Muscle layer of colon (tissue), 2 donors: ENCODE data around the gene SEMA7A.

Experiments used
- H3K27ac ChIP-seq: one replicate; pipeline ENCODE4 v1.7.0; 2013; ENCODE audit warnings: low read depth, mild to moderate bottlenecking, low read length, moderate library complexity
- H3K27me3 ChIP-seq, 2 donors: one replicate each; pipeline ENCODE4 v1.7.0; 2013; ENCODE audit warnings: low read length in 2 of 2, mild to moderate bottlenecking in 2 of 2; ENCODE audit not compliant: insufficient read depth in 2 of 2, control insufficient read depth in 1 of 2
- H3K36me3 ChIP-seq: one replicate; pipeline ENCODE4 v1.7.0; 2013; ENCODE audit warnings: mild to moderate bottlenecking, low read length; ENCODE audit not compliant: insufficient read depth
- H3K4me1 ChIP-seq: one replicate; pipeline ENCODE4 v1.7.0; 2013; ENCODE audit warnings: mild to moderate bottlenecking, low read length; ENCODE audit not compliant: insufficient read depth
- H3K4me3 ChIP-seq, 2 donors: one replicate each; pipeline ENCODE4 v1.7.0; 2013; ENCODE audit warnings: low read length in 2 of 2, low read depth in 1 of 2, mild to moderate bottlenecking in 1 of 2, moderate library complexity in 1 of 2
- H3K9ac ChIP-seq: one replicate; pipeline ENCODE4 v1.7.0; 2013; ENCODE audit warnings: low read length
- H3K9me3 ChIP-seq: one replicate; pipeline ENCODE4 v1.7.0; 2013; ENCODE audit warnings: mild to moderate bottlenecking, low read length
- donor health status: abdominal sarcoma.
- donor health status: Adenocarcinoma of cecum.

SEMA7A gene

GRCh38 chr15:74434263-74435136 is 742 bp upstream of the SEMA7A start:
- no peak overlapping the region for H3K27ac ChIP-seq
- peak overlapping the region in 1 of 2 donors; percentile 64 for H3K4me3 ChIP-seq
- no peaks in the 10 kb centered on the region for H3K36me3 ChIP-seq
- peaks cover 5% of the 10 kb centered on the region for H3K4me1 ChIP-seq
- no peak overlapping the region for H3K9ac ChIP-seq
- peaks cover 20 to 37% of the 10 kb centered on the region in 2 donors for H3K27me3 ChIP-seq
- H3K9me3 ChIP-seq, result no peaks in the 10 kb centered on the region

- Histone ChIP-seq H3K4me3 (peak overlapping the region; percentile 64 to 77), H3K36me3 (no peaks in the 10 kb centered on the region), H3K27me3 (peaks cover 20 to 46% of the 10 kb centered on the region in 2 donors), H3K27ac (no peak overlapping the region), H3K4me1 (peaks cover 5% of the 10 kb centered on the region), H3K9me3 (no peaks in the 10 kb centered on the region), H3K9ac (no peak overlapping the region)
Observed at GRCh38 chr15:74432968-74433591, 678 bp downstream of the SEMA7A start.

GRCh38 chr15:74432271-74432967 is 1.3 kb downstream of the SEMA7A start:
- Histone ChIP-seq H3K27me3 (peaks cover 20 to 46% of the 10 kb centered on the region in 2 donors), H3K36me3 (no peaks in the 10 kb centered on the region), H3K4me3 (no peak overlapping the region), H3K9ac (no peak overlapping the region), H3K9me3 (no peaks in the 10 kb centered on the region), H3K4me1 (peaks cover 5% of the 10 kb centered on the region), H3K27ac (no peak overlapping the region)

GRCh38 chr15:74431645-74432044 is 2.1 kb downstream of the SEMA7A start:
- no peak overlapping the region for H3K4me3 ChIP-seq
- H3K27me3 ChIP-seq, result peaks cover 20 to 46% of the 10 kb centered on the region in 2 donors
- no peaks in the 10 kb centered on the region for H3K36me3 ChIP-seq
- H3K9ac ChIP-seq, result no peak overlapping the region
- no peak overlapping the region for H3K27ac ChIP-seq
- H3K4me1 ChIP-seq, result peaks cover 5% of the 10 kb centered on the region
- H3K9me3 ChIP-seq, result no peaks in the 10 kb centered on the region

GRCh38 chr15:74431116-74431515 is 2.6 kb downstream of the SEMA7A start:
- Histone ChIP-seq H3K9ac (no peak overlapping the region), H3K4me1 (peaks cover 5% of the 10 kb centered on the region), H3K4me3 (no peak overlapping the region), H3K36me3 (no peaks in the 10 kb centered on the region), H3K9me3 (no peaks in the 10 kb centered on the region), H3K27ac (no peak overlapping the region), H3K27me3 (peaks cover 20 to 46% of the 10 kb centered on the region in 2 donors)

GRCh38 chr15:74430510-74430951 is 3.2 kb downstream of the SEMA7A start:
- H3K27ac ChIP-seq, result no peak overlapping the region
- no peak overlapping the region for H3K9ac ChIP-seq

GRCh38 chr15:74429781-74430400 is 3.9 kb downstream of the SEMA7A start:
- Histone ChIP-seq H3K27ac (no peak overlapping the region), H3K9ac (no peak overlapping the region), H3K27me3 (peaks cover 20 to 46% of the 10 kb centered on the region in 2 donors), H3K36me3 (no peaks in the 10 kb centered on the region), H3K4me1 (peaks cover 5% of the 10 kb centered on the region), H3K9me3 (no peaks in the 10 kb centered on the region), H3K4me3 (no peak overlapping the region)

More at GRCh38 chr15:74430510-74430951, 3.2 kb downstream of the SEMA7A start:
- H3K9me3 ChIP-seq, result no peaks in the 10 kb centered on the region
- no peak overlapping the region for H3K4me3 ChIP-seq
- H3K4me1 ChIP-seq, result peaks cover 5% of the 10 kb centered on the region
- peaks cover 20 to 46% of the 10 kb centered on the region in 2 donors for H3K27me3 ChIP-seq
- H3K36me3 ChIP-seq, result no peaks in the 10 kb centered on the region

GRCh38 chr15:74428970-74429780 is 4.6 kb downstream of the SEMA7A start:
- H3K4me1 ChIP-seq, result peaks cover 1% of the 10 kb centered on the region
- H3K27me3 ChIP-seq, result peaks cover 20 to 46% of the 10 kb centered on the region in 2 donors
- no peak overlapping the region for H3K27ac ChIP-seq
- H3K9ac ChIP-seq, result no peak overlapping the region
- H3K36me3 ChIP-seq, result no peaks in the 10 kb centered on the region
- no peak overlapping the region for H3K4me3 ChIP-seq
- no peaks in the 10 kb centered on the region for H3K9me3 ChIP-seq

GRCh38 chr15:74428442-74428787 is 5.3 kb downstream of the SEMA7A start:
- no peak overlapping the region for H3K4me3 ChIP-seq
- H3K36me3 ChIP-seq, result no peaks in the 10 kb centered on the region
- no peaks in the 10 kb centered on the region for H3K9me3 ChIP-seq
- no peak overlapping the region for H3K9ac ChIP-seq
- H3K27me3 ChIP-seq, result peaks cover 20 to 44% of the 10 kb centered on the region in 2 donors
- H3K4me1 ChIP-seq, result no peaks in the 10 kb centered on the region
- H3K27ac ChIP-seq, result no peak overlapping the region

GRCh38 chr15:74427607-74428441 is 5.9 kb downstream of the SEMA7A start:
- Histone ChIP-seq H3K9me3 (no peaks in the 10 kb centered on the region), H3K27ac (no peak overlapping the region), H3K9ac (no peak overlapping the region), H3K27me3 (peaks cover 19 to 39% of the 10 kb centered on the region in 2 donors), H3K4me1 (no peaks in the 10 kb centered on the region), H3K4me3 (no peak overlapping the region), H3K36me3 (no peaks in the 10 kb centered on the region)
